Coronary artery (tissue), 2 donors: ENCODE measurements around the gene TMEM95.

ENCODE experiments used
- DNase-seq: peaks from one replicate; pipeline ENCODE4 v3.0.0-alpha.2; 2017; ENCODE audit warnings: low spot score
- H3K27ac ChIP-seq, 2 donors: fragments of 200-600 bp; sonication (generic); one replicate each; pipeline ENCODE4 v1.5.1; 2016 to 2019
- H3K4me3 ChIP-seq: fragments of 200-600 bp; sonication (generic); 2 replicates; pipeline ENCODE4 v1.5.1; 2016; ENCODE audit warnings: mild to moderate bottlenecking, moderate library complexity
- CTCF ChIP-seq: fragments of 200-600 bp; sonication (generic); IDR thresholded peaks from one replicate; pipeline ENCODE4 v1.5.1; 2019; ENCODE audit warnings: antibody characterized with exemption

The TMEM95 gene

DNA sequence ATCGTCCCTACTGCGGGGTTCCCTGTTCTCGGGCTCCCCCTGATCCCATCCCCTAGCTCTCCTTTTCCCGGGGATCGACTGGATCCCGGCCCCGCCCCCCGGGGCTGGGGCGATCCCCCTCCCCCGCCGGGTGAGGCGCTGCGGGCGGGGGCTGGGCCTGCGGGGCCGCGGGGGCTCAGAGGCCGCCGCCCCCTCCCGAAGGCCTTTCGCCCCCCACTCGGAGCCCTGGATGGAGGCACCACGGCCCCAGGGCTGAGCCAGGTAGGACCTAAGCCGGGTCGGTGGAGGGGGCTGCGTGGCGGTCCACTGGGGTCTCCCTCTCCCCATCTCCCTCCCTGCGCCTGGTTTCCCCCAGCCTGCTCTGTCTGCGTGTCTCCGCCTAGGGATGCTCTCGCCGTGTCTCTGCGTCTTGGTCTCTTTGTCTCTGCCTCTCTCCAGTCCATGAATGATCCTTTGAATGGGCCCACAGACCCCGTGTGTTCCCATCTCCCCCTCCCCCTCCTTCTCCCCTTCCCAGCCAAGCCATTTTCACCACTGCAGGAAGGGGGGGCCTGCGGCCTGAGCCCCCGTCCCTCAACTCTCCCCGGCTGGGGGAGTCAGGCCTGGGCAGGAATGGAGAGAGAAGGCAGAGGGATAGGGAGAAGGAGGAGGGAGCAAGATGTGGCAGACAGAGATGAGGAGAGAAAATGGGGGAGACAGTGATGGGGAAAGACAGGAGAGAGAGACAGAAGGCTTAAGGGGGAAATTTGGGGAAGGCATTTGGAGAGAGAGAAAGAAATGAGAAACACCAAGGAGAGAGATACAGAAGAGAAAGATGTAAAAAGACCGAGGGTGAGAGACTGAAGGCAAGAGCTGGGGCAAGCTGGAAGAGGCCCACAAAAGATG is 50.6 kb downstream of the TMEM95 start:
- Histone ChIP-seq H3K27ac (peak overlapping the region; percentile 74 to 98), H3K4me3 (peak overlapping the region; percentile 90)
- TF ChIP-seq CTCF: no peak
- DNase-seq: no peak

DNA sequence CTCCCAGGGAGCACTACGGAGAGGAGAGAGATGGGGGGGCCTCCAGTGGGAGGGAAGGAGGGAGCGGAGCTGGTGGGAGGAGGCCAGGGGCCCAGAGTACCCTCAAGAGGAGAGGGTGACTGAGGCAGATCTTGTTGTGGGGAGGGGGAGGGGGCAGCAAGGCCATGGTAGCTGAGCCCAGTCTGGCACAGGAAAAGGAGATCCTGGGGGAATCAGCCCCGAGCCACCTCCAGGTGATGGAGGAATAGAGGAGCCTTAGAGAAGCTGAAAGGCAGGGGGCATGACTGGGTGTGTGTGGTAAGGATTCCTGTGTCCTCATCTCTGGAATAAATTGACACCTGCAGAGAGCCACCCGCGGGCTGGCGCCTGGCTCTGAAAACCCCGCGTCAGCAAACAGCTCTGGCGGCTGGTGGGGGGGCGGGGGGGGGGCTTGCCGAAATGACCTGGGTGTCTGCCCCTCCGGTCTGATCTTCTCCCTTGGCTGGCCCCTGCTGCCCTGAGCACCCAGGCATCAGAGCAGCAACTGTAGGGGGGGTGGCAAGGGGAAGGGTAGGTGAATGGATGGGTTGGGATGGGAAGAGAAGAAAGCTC is 51.4 kb downstream of the TMEM95 start:
- Histone ChIP-seq H3K27ac (peak overlapping the region in 1 of 2 donors; percentile 98), H3K4me3 (no peak overlapping the region)
- DNase-seq: no peak
- no peak for TF ChIP-seq CTCF
